ENCODE results near the gene NR3C1.

The NR3C1 gene

DNA sequence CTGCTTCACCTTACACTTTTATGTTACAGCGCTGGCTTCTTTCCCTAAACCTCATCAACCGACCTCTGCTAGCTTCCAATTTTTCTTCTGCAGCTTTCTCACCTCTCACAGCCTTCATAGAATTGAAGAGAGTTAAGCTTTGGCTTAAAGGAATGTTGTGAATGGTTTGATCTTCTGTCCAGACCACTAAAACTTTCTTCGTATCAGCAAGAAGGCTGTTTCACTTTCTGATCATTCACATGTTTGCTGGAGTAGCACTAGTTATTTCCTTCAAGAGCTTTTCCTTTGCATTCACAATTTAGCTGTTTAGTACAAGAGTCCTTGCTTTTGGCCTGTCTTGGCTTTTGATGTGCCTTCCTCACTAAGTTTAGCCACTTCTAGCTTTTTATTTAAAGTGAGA is 49.5 kb downstream of the NR3C1 start:
- no peak overlapping the region for H3K4me3 ChIP-seq (ENCODE audit: low read length)
- TF ChIP-seq, protein P1, sequence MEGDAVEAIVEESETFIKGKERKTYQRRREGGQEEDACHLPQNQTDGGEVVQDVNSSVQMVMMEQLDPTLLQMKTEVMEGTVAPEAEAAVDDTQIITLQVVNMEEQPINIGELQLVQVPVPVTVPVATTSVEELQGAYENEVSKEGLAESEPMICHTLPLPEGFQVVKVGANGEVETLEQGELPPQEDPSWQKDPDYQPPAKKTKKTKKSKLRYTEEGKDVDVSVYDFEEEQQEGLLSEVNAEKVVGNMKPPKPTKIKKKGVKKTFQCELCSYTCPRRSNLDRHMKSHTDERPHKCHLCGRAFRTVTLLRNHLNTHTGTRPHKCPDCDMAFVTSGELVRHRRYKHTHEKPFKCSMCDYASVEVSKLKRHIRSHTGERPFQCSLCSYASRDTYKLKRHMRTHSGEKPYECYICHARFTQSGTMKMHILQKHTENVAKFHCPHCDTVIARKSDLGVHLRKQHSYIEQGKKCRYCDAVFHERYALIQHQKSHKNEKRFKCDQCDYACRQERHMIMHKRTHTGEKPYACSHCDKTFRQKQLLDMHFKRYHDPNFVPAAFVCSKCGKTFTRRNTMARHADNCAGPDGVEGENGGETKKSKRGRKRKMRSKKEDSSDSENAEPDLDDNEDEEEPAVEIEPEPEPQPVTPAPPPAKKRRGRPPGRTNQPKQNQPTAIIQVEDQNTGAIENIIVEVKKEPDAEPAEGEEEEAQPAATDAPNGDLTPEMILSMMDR (conservative IDR thresholded peaks at IDR 0.05; ENCODE audit: low read length): no peak
- peak; percentile 18 for DNase-seq (ENCODE audit: low read depth)

DNA sequence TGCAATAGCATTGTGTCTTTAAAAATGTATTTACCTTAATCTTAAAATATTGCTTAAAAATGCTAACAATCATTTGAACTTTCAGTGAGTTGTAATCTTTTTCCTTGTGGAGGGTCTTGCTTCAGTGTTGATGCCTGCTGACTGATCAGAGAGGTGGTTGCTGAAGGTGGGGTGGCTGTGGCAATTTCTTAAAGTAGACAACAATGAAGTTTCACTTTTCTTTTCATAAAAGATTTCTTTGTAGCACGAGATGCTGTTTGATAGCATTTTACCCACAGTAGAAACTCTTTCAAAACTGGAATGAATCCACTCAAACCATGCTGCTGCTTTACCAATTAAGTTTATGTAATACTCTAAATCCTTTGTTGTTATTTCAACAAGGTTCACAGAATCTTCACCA is 50.8 kb downstream of the NR3C1 start:
- TF ChIP-seq, protein P1 (conservative IDR thresholded peaks at IDR 0.05; ENCODE audit: low read length): no peak
- H3K4me3 ChIP-seq (ENCODE audit: low read length): no peak overlapping the region
- no peak for DNase-seq (ENCODE audit: low read depth)

DNA sequence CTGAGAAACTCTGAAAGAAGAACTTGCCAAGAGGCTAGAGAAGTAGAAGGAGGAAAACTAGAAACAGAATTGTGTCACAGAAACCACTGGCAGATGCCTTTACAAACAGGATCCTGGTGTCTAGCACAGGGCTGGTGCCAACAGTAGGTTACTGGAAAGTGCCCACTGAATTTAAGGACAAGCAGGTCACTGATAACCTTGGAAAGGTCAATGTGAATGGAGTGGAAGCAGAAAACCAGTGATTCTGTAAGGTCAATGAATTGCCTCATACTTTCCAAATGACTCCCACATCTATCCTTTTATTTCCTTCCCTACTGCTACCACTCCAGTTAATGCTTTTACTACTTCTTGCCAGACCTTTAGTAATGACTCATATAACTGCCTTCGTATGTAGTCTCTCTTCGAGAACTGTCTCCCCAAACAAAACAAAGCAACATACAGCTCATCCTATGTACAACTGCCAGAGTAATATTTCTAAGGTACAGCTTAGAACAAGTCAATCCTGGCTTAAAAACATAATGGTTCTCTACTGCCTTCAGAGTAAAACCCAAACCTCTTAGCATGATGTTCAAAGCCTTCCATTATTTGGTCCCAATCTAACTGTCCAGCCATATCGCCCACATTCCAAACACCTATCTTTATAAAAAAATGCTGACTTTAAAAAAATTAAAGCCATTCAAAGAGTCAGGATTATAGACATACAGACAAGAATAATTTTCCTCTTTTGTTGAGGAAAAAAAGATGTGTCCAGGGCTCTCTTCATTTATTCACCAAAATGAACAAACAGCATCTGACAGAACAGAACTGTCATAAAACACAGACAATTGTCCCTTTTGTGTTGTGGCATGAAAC is 52.5 kb downstream of the NR3C1 start:
- H3K4me3 ChIP-seq (ENCODE audit: low read length): no peak overlapping the region
- DNase-seq (ENCODE audit: low read depth): peak; percentile 72
- TF ChIP-seq, protein P1 (conservative IDR thresholded peaks at IDR 0.05; ENCODE audit: low read length): no peak

DNA sequence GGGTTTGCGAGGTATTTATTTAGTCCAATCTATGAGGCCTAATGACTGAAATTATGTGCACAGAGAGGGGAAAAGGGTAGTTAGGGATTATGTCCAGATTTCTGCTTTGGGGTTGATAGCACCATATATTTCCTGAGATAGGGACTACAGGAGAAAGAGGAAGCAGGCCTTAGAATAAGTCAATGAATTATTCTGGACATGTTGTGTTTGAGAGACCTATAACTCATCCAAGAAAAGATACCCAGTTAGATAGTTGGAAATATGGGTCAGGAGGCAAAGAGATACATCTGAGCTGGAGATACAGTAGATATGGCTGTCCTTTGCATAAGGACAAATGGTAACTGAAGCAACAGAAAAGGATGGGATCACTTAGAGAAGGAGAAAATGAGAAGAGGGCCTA is 53.1 kb downstream of the NR3C1 start:
- H3K4me3 ChIP-seq (ENCODE audit: low read length): no peak overlapping the region
- TF ChIP-seq, protein P1 (conservative IDR thresholded peaks at IDR 0.05; ENCODE audit: low read length): no peak
- DNase-seq (ENCODE audit: low read depth): no peak

DNA sequence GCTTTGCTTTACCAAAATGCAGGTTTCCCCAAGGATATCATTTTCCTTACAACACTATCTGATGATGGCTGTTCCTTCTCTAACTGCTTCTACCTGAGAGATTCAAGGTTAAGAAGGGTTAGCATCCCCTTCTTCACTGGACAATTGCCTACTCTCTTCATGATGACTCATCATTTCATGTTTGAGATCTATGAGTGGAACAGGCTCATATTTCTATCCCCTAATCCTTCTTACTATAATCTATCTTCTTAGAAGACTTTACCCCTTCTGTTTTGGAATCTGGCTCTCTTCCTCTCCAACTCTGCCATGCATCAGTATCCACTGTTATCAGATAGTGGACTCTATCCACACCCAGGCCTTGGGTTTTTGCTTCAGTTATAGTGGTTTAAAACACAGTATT is 54.3 kb downstream of the NR3C1 start:
- TF ChIP-seq, protein P1 (conservative IDR thresholded peaks at IDR 0.05; ENCODE audit: low read length): no peak
- DNase-seq (ENCODE audit: low read depth): no peak

DNA sequence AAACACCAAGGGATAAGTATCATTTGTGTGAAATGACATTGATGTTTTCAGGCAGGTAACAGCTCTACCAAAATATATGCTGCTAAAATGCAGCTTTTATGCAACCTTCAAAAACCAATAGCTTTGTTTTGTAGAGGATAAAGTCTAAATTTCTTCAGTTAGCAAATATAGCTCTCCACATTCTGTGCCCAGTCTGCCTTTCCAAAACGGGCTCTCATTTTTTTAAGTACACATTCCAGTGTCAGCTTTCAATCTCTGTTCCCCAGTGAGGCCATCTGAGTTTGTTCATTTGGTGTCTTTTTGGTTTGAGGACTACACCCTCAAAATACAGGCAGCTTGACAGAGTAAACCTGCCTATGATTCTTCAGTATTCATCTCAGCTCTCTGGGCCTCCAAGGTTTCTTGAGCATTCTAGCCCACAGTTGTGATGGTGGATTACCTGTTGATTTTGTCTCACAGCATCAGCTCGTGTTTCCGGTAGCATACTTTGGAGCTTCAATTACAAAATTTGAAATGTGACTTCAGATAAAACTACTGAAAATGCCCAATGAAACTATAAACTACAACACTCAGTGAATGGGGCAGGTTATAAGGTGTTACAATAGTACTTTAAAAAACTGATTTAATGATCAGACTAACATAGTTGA is 55.7 kb downstream of the NR3C1 start:
- DNase-seq (ENCODE audit: low read depth): no peak
- TF ChIP-seq, protein P1 (conservative IDR thresholded peaks at IDR 0.05; ENCODE audit: low read length): no peak

More for the DNA sequence above, 54.3 kb downstream of the NR3C1 start:
- H3K4me3 ChIP-seq (ENCODE audit: low read length): no peak overlapping the region

DNA sequence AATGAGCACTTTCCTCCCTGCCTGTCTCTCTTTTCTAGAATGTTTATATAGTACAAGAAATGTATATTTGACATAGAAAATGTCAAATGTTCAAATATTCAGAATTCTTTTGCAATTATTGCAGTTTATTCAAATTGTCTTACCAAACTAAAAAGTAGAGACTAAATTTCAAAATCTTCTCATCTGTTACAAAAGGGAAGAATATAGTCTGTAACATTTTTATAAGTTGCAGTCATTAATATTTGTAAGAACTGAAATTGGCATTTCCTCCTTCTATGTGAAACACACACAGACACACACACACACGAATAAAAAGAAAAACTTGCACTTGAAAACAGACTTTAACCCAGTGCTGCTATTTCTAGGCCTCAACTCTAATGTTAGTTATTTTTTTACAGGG is 56.4 kb downstream of the NR3C1 start:
- no peak overlapping the region for H3K4me3 ChIP-seq (ENCODE audit: low read length)
- TF ChIP-seq, protein P1 (conservative IDR thresholded peaks at IDR 0.05; ENCODE audit: low read length): no peak
- DNase-seq (ENCODE audit: low read depth): peak; percentile 13

More for the DNA sequence above, 55.7 kb downstream of the NR3C1 start:
- no peak overlapping the region for H3K4me3 ChIP-seq (ENCODE audit: low read length)
